Neural cell (in vitro differentiated cells): ENCODE measurements around the gene MIXL1. TPM values are rescaled to one million over a fixed set of nuclear protein-coding genes. Genes with fewer than 3 reads are reported as not detected.

ENCODE experiments used
- H2AFZ ChIP-seq: fragments of 200-600, 300-800 bp; sonication (generic), shearing (Covaris generic); 2 replicates; pipeline ENCODE4 v1.6.0; 2014; ENCODE audit warnings: low read depth, mild to moderate bottlenecking, antibody characterized with exemption, low read length, moderate library complexity
- H3F3A ChIP-seq: fragments of 200-600 bp; shearing (Covaris generic); 2 replicates; pipeline ENCODE4 v1.6.1; 2016; ENCODE audit warnings: mild to moderate bottlenecking, moderate library complexity, mixed read lengths, antibody characterized with exemption, low read length; ENCODE audit not compliant: insufficient read depth, poor library complexity, severe bottlenecking
- H3K27ac ChIP-seq: fragments of 200-600, 300-800 bp; sonication (generic), shearing (Covaris generic); 2 replicates; pipeline ENCODE4 v1.5.1; 2014; ENCODE audit warnings: mild to moderate bottlenecking, low read length, moderate library complexity
- H3K27me3 ChIP-seq: fragments of 300-800, 200-600 bp; sonication (generic), shearing (Covaris generic); 2 replicates; pipeline ENCODE4 v1.6.0; 2014; ENCODE audit warnings: mild to moderate bottlenecking, low read depth, low read length, moderate library complexity; ENCODE audit not compliant: insufficient read depth
- H3K36me3 ChIP-seq: fragments of 300-800, 200-600 bp; sonication (generic), shearing (Covaris generic); 2 replicates; pipeline ENCODE4 v1.5.1; 2014; ENCODE audit warnings: mild to moderate bottlenecking, antibody characterized with exemption, low read length, moderate library complexity; ENCODE audit not compliant: insufficient read depth
- H3K4me2 ChIP-seq: fragments of 300-800, 200-600 bp; sonication (generic), shearing (Covaris generic); 2 replicates; pipeline ENCODE4 v1.6.0; 2014; ENCODE audit warnings: mild to moderate bottlenecking, low read length
- H3K4me3 ChIP-seq: fragments of 300-800, 200-600 bp; sonication (generic), shearing (Covaris generic); 2 replicates; pipeline ENCODE4 v1.5.1; 2014; ENCODE audit warnings: mild to moderate bottlenecking, low read length, moderate library complexity
- H3K79me2 ChIP-seq: fragments of 200-600 bp; shearing (Covaris generic); replicated peaks from 2 replicates; pipeline ENCODE4 v1.6.0; 2014; ENCODE audit warnings: mild to moderate bottlenecking, low read length, moderate library complexity; ENCODE audit not compliant: insufficient read depth
- H3K9ac ChIP-seq: fragments of 300-800, 200-600 bp; sonication (generic), shearing (Covaris generic); 2 replicates; pipeline ENCODE4 v1.6.1; 2016; ENCODE audit warnings: mild to moderate bottlenecking, low read length, mixed read lengths
- H3K9me2 ChIP-seq: fragments of 200-600 bp; shearing (Covaris generic); 2 replicates; pipeline ENCODE4 v1.6.1; 2016; ENCODE audit warnings: mild to moderate bottlenecking, low read length, mixed read lengths; ENCODE audit not compliant: insufficient read depth
- H3K9me3 ChIP-seq: fragments of 200-600, 300-800 bp; sonication (generic), shearing (Covaris generic); 2 replicates; pipeline ENCODE4 v1.6.1; 2016; ENCODE audit warnings: mild to moderate bottlenecking, mixed run types, low read length, moderate library complexity, mixed read lengths
- H4K20me1 ChIP-seq: fragments of 200-600 bp; shearing (Covaris generic); 2 replicates; pipeline ENCODE4 v1.6.1; 2016; ENCODE audit warnings: mild to moderate bottlenecking, mixed run types; ENCODE audit not compliant: insufficient read depth
- CTCF ChIP-seq: fragments of 450-650 bp; IDR thresholded peaks from 2 replicates; pipeline ENCODE4 v1.5.1; 2014; ENCODE audit warnings: antibody characterized with exemption, mild to moderate bottlenecking, moderate library complexity; ENCODE audit not compliant: poor library complexity, severe bottlenecking
- EP300 ChIP-seq: fragments of 450-650 bp; conservative IDR thresholded peaks from 2 replicates; pipeline ENCODE4 v1.6.1; 2014; ENCODE audit warnings: antibody characterized with exemption, mild to moderate bottlenecking, moderate library complexity; ENCODE audit not compliant: poor library complexity, severe bottlenecking
- EZH2 ChIP-seq: fragments of 200-600, 300-800 bp; shearing (Covaris generic), sonication (generic); IDR thresholded peaks from 2 replicates; pipeline ENCODE4 v1.6.1; 2014; ENCODE audit warnings: antibody characterized with exemption, low read length, borderline replicate concordance, mild to moderate bottlenecking; ENCODE audit not compliant: insufficient read depth, poor library complexity, severe bottlenecking
- MXI1 ChIP-seq: fragments of 450-650 bp; conservative IDR thresholded peaks from 2 replicates; pipeline ENCODE4 v1.6.1; 2014; ENCODE audit warnings: antibody characterized with exemption, mild to moderate bottlenecking; ENCODE audit not compliant: poor library complexity, severe bottlenecking
- POLR2AphosphoS5 ChIP-seq: IDR thresholded peaks from 2 replicates; pipeline ENCODE4 v1.6.1; 2012
- RAD21 ChIP-seq: fragments of 450-650 bp; conservative IDR thresholded peaks from 2 replicates; pipeline ENCODE4 v1.6.1; 2014; ENCODE audit warnings: antibody characterized with exemption, mild to moderate bottlenecking, moderate library complexity
- REST ChIP-seq: IDR thresholded peaks from 2 replicates; pipeline ENCODE4 v1.6.1; 2012; ENCODE audit warnings: borderline replicate concordance
- SMC3 ChIP-seq: fragments of 450-650 bp; conservative IDR thresholded peaks from 2 replicates; pipeline ENCODE4 v1.6.1; 2014; ENCODE audit warnings: antibody characterized with exemption, mild to moderate bottlenecking, moderate library complexity; ENCODE audit not compliant: poor library complexity
- TAF1 ChIP-seq: IDR thresholded peaks from 2 replicates; pipeline ENCODE4 v1.6.1; 2012; ENCODE audit warnings: low read depth
- polyA plus RNA-seq: library from polyadenylated mRNA; depleted of rRNA; stranded (reverse); fragments of >200 nt; gene quantifications from 2 replicates; pipeline ENCODE4 v1.2.3, GENCODE V29; 2014

MIXL1 gene
- polyA plus RNA-seq, 1 donor from 2014 or later, result not detected

- H4K20me1 ChIP-seq, result no peaks in the 10 kb centered on the region
- no peaks in the 10 kb centered on the region for H3K27me3 ChIP-seq
- H3K4me3 ChIP-seq, result no peak overlapping the region
- TF ChIP-seq RAD21 (no peak), TAF1 (no peak), MXI1 (no peak), POLR2AphosphoS5 (no peak), CTCF (no peak), SMC3 (no peak), EP300 (no peak), EZH2 (no peak), REST (no peak)
- no peaks in the 10 kb centered on the region for H3K79me2 ChIP-seq
- no peak overlapping the region for H3K4me2 ChIP-seq
- H3K36me3 ChIP-seq, result no peaks in the 10 kb centered on the region
- H3K9ac ChIP-seq, result no peak overlapping the region
- no peak overlapping the region for H3K27ac ChIP-seq
- H3K9me2 ChIP-seq, result no peaks in the 10 kb centered on the region
- H3K9me3 ChIP-seq, result no peaks in the 10 kb centered on the region
- H3F3A ChIP-seq, result no peaks in the 10 kb centered on the region
- H2AFZ ChIP-seq, result no peak overlapping the region
Measured at GRCh38 chr1:226216056-226216455, 7.4 kb upstream of the MIXL1 start.

- no peaks in the 10 kb centered on the region for H3F3A ChIP-seq
- H3K27me3 ChIP-seq, result peaks cover under 1% of the 10 kb centered on the region
- H3K9me3 ChIP-seq, result no peaks in the 10 kb centered on the region
- H3K9me2 ChIP-seq, result no peaks in the 10 kb centered on the region
- no peak overlapping the region for H3K4me2 ChIP-seq
- no peaks in the 10 kb centered on the region for H3K36me3 ChIP-seq
- H3K27ac ChIP-seq, result no peak overlapping the region
- H2AFZ ChIP-seq, result no peak overlapping the region
- no peak overlapping the region for H3K4me3 ChIP-seq
- TF ChIP-seq TAF1 (no peak), REST (no peak), POLR2AphosphoS5 (no peak), RAD21 (no peak), MXI1 (no peak), SMC3 (no peak), EP300 (no peak), CTCF (no peak), EZH2 (no peak)
- H3K9ac ChIP-seq, result no peak overlapping the region
- H4K20me1 ChIP-seq, result no peaks in the 10 kb centered on the region
- no peaks in the 10 kb centered on the region for H3K79me2 ChIP-seq
Measured at GRCh38 chr1:226217273-226217672, 6.2 kb upstream of the MIXL1 start.
